Panc1 (cell line): ENCODE results near the gene OR2H1.

Source experiments
- POLR2AphosphoS5 ChIP-seq: IDR thresholded peaks from 2 replicates; pipeline ENCODE4 v1.6.1; 2012; ENCODE audit warnings: mild to moderate bottlenecking, low read depth, low read length, moderate library complexity
- TCF7L2 ChIP-seq: IDR thresholded peaks from 2 replicates; pipeline ENCODE4 v1.6.1; 2011; ENCODE audit warnings: mild to moderate bottlenecking, low read depth, low read length, inconsistent platforms
- TF ChIP-seq, protein P1 (sequence below): fragments of 450-650 bp; IDR thresholded peaks from 2 replicates; pipeline ENCODE4 v1.5.1; 2017; ENCODE audit warnings: mild to moderate bottlenecking
- TF ChIP-seq, protein P2 (sequence below), 2 experiments: IDR thresholded peaks; 2 replicates each; pipeline ENCODE4 v1.6.1; 2011 to 2012; ENCODE audit warnings: low read depth in 2 of 2, control low read depth in 1 of 2, low read length in 1 of 2, mild to moderate bottlenecking in 1 of 2, moderate library complexity in 1 of 2; ENCODE audit not compliant: insufficient read depth in 1 of 2

DNA sequence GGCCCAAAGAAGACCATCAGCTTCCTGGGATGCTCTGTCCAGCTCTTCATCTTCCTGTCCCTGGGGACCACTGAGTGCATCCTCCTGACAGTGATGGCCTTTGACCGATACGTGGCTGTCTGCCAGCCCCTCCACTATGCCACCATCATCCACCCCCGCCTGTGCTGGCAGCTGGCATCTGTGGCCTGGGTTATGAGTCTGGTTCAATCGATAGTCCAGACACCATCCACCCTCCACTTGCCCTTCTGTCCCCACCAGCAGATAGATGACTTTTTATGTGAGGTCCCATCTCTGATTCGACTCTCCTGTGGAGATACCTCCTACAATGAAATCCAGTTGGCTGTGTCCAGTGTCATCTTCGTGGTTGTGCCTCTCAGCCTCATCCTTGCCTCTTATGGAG lies 5.1 kb downstream of the OR2H1 start:
- TF ChIP-seq, protein P1, sequence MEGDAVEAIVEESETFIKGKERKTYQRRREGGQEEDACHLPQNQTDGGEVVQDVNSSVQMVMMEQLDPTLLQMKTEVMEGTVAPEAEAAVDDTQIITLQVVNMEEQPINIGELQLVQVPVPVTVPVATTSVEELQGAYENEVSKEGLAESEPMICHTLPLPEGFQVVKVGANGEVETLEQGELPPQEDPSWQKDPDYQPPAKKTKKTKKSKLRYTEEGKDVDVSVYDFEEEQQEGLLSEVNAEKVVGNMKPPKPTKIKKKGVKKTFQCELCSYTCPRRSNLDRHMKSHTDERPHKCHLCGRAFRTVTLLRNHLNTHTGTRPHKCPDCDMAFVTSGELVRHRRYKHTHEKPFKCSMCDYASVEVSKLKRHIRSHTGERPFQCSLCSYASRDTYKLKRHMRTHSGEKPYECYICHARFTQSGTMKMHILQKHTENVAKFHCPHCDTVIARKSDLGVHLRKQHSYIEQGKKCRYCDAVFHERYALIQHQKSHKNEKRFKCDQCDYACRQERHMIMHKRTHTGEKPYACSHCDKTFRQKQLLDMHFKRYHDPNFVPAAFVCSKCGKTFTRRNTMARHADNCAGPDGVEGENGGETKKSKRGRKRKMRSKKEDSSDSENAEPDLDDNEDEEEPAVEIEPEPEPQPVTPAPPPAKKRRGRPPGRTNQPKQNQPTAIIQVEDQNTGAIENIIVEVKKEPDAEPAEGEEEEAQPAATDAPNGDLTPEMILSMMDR: no peak
- no peak for TF ChIP-seq POLR2AphosphoS5
- TF ChIP-seq, protein P2, sequence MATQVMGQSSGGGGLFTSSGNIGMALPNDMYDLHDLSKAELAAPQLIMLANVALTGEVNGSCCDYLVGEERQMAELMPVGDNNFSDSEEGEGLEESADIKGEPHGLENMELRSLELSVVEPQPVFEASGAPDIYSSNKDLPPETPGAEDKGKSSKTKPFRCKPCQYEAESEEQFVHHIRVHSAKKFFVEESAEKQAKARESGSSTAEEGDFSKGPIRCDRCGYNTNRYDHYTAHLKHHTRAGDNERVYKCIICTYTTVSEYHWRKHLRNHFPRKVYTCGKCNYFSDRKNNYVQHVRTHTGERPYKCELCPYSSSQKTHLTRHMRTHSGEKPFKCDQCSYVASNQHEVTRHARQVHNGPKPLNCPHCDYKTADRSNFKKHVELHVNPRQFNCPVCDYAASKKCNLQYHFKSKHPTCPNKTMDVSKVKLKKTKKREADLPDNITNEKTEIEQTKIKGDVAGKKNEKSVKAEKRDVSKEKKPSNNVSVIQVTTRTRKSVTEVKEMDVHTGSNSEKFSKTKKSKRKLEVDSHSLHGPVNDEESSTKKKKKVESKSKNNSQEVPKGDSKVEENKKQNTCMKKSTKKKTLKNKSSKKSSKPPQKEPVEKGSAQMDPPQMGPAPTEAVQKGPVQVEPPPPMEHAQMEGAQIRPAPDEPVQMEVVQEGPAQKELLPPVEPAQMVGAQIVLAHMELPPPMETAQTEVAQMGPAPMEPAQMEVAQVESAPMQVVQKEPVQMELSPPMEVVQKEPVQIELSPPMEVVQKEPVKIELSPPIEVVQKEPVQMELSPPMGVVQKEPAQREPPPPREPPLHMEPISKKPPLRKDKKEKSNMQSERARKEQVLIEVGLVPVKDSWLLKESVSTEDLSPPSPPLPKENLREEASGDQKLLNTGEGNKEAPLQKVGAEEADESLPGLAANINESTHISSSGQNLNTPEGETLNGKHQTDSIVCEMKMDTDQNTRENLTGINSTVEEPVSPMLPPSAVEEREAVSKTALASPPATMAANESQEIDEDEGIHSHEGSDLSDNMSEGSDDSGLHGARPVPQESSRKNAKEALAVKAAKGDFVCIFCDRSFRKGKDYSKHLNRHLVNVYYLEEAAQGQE (IDR thresholded peaks at IDR 0.05; ENCODE audit: insufficient read depth in 1 of 2, low read depth in 2 of 2, low read length in 1 of 2): no peak
- TF ChIP-seq TCF7L2: no peak
